ENCODE results near the gene OGFOD2.

Gene OGFOD2

GRCh38 chr12:122977655-122978392 lies 2.8 kb downstream of the OGFOD2 start:
- no peak for DNase-seq

GRCh38 chr12:122978507-122978955 lies 3.5 kb downstream of the OGFOD2 start:
- DNase-seq: no peak

GRCh38 chr12:122979001-122979907 lies 4.2 kb downstream of the OGFOD2 start:
- DNase-seq: no peak

GRCh38 chr12:122979908-122980182 lies 4.8 kb downstream of the OGFOD2 start:
- DNase-seq: no peak

GRCh38 chr12:122980183-122981035 lies 5.4 kb downstream of the OGFOD2 start, which contains the start of gene ARL6IP4:
Gene ARL6IP4 (plus strand): TSS chr12:122980681. CDS start chr12:122981140, 459 bp downstream.
- DNase-seq: peak; percentile 78 to 83

GRCh38 chr12:122981036-122981471 lies 6.0 kb downstream of the OGFOD2 start:
- peak in 1 of 2 experiments; percentile 58 for DNase-seq

GRCh38 chr12:122981587-122982476 lies 6.8 kb downstream of the OGFOD2 start:
- no peak for DNase-seq

GRCh38 chr12:122982477-122982815 lies 7.4 kb downstream of the OGFOD2 start:
- no peak for DNase-seq

- DNase-seq: no peak
Measured at GRCh38 chr12:122982963-122983788, 8.1 kb downstream of the OGFOD2 start.

GRCh38 chr12:122983789-122984515 lies 8.9 kb downstream of the OGFOD2 start:
- no peak for DNase-seq

- no peak for DNase-seq
Measured at GRCh38 chr12:122984612-122985337, 9.7 kb downstream of the OGFOD2 start.

- no peak for DNase-seq
Measured at GRCh38 chr12:122985338-122986257, 10.6 kb downstream of the OGFOD2 start.

GRCh38 chr12:122986258-122986871 lies 11.3 kb downstream of the OGFOD2 start:
- DNase-seq: no peak

- DNase-seq: no peak
Measured at GRCh38 chr12:122987086-122987951, 12.3 kb downstream of the OGFOD2 start.

GRCh38 chr12:122988036-122988435 lies 13.0 kb downstream of the OGFOD2 start:
- no peak for DNase-seq

GRCh38 chr12:122988612-122989212 lies 13.7 kb downstream of the OGFOD2 start:
- no peak for DNase-seq
